ENCODE data around the gene DCANP1.
A peak's percentile ranks its signal among the peaks of the same experiment; 100 is the strongest.

DCANP1 gene

GRCh38 chr5:135440916-135441315 is 6.2 kb downstream of the DCANP1 start:
- DNase-seq = no peak

- no peak for DNase-seq
Observed at GRCh38 chr5:135439231-135440205, 7.6 kb downstream of the DCANP1 start.

DNA sequence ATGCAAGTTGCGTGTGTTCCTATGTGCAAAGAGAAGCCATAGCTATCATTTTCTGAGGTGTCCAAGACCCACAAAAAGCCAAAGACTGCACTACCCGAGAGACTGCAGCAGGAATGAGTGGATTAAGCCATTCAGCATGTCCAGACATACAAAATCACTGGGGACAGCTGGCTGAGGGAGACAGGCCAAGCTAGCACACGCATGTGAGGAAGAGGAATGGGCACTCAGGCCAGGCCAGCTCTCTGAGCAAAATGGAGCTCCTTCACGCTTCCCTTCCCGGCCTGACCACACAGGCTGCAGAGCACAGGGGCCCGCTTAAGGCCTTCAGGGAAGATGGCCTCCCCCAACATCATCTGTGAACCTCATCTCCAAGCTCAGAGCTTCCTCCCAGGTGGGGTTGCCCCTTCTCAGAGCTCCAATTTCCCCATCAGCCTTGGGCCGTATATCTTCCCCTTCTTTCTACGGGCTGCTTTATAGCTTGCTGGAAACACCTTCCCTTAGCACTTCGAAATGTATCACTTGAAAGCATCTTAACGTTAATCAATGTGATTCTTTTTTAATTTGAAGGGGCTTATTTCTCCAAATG is 8.4 kb downstream of the DCANP1 start:
- no peak for DNase-seq

DNA sequence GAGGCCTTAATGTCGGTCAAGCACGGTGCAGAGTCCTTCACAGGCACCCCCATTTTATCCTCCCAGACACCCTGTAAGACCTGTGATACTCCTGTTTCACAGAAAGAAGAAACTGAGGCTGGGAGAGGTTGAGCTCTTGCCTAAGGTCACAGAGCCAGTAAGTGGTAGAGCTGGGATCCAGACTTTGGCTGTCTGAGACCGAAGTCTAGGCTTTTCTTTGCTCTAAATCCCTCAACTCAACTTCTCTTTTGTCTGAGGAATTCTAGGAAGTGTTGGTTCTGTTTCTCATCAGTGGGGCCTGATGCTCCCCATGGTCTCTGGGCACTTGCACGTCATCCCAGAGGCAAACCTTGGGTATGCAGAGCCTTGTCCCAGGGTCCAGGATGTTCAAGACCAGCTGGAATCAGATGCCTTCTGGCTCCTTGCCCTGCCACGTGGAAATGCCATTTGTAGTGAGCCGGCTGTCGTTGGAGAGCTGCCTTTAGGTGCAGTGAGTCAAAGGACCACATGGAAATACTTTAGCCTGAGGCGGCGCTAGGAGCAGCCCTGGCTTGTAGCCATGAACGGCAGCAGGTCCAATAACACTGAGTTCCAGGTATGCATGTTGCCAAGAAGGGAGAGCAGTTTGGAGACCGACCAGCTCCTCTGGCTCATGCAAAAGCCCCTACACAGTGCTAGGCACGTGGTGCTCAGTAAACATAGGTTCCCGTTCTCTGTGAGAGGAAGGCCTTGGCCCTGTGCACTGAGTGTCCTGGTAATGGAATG is 9.2 kb downstream of the DCANP1 start:
- peak; percentile 62 for DNase-seq

GRCh38 chr5:135437422-135437795 is 9.7 kb downstream of the DCANP1 start:
- no peak for DNase-seq

- no peak for DNase-seq
Observed at GRCh38 chr5:135436951-135437418, 10.2 kb downstream of the DCANP1 start.

GRCh38 chr5:135435467-135436330 is 11.4 kb downstream of the DCANP1 start:
- no peak for DNase-seq

DNA sequence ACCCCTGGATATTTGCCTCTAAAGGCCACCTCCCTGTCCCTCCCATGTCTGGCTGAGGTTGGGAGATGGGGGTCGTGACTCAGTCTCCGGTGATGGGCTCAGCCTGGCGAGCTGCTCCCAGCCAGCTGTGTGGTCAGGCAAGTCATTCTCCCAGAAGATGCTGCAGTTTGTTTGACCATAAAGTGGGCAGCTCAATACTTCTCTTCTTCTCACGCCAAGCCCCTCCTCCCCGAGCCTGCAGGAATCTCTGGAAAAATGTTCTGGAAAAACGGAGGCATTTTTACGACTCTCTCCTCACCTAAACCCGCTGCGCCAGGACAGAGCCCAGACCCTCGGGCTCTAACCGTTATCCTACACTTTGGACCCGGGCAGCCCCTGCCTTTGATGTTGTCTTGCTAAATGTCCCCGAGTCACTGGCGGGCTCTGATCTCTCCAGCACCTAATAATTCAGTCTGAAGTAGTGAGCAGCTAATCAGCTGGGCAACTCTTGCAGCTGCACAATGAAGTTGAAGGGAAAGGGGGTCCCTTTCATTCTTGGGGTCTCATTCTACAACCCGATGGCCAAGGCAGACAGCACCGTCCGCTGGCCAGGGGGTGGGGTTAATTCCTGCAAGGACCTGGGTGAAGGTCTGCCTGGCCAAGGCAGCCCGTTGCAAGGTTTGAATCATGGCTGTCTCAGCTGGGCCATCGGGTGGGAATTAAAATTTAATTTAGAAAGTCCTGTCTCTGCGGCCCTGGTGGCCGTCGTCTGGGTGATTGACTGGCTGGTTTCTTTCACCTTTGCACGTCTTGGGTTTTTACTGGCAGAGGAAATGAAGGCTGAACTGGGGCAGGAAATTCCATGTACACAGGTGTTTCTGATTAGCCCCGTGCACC is 12.3 kb downstream of the DCANP1 start:
- DNase-seq = no peak

DNA sequence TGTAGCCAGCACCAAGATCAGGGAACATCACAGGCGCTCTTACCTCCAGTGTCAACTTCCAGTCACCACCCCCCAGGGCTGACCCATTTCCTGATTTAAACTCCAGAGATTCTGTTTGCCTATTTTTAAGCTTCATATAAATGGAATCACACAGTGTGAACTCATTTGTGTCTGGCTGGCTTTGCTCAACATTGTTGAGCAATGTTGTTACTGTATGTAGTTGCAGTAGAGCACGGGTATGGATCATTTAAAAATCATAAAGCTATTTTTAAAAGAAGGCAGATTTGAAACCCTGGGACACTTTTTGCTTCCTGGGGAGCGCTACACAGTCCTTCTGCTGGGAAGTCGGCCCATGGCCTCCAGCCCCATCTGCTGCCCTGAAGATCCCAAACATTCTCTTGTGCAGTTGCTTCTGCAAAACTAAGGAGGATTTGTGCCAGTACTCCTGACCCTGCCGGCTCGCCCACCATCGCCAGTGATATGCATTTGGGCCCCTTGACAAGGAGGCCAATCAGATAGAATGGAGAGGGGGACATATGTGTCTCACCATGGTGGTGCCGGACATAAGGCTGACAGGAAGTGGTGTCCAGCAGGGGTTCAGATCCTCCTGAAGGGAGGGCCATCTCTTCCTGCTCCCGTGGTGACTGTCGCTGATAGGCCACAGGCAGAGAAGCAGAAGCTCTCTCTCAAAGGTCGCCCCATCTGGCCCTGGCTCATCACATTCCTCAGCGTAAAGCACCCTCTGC is 13.3 kb downstream of the DCANP1 start:
- no peak for DNase-seq

- no peak for DNase-seq
Observed at GRCh38 chr5:135432113-135432512, 15.0 kb downstream of the DCANP1 start.

DNA sequence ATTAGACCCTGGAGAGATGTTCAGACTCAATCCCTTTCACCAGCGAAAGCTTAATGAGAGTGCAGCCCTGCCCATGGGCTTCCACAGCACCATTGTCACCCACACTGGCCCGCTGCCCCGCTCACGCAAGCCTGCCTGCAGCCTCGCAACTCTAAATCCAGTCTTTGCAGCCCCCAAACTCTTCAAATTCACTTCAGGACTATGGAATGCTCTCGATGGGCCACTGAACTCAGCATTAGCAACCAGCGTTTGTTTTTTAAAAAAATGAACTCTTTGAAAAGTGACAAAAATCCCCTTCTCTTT is 17.1 kb downstream of the DCANP1 start:
- no peak for DNase-seq

DNA sequence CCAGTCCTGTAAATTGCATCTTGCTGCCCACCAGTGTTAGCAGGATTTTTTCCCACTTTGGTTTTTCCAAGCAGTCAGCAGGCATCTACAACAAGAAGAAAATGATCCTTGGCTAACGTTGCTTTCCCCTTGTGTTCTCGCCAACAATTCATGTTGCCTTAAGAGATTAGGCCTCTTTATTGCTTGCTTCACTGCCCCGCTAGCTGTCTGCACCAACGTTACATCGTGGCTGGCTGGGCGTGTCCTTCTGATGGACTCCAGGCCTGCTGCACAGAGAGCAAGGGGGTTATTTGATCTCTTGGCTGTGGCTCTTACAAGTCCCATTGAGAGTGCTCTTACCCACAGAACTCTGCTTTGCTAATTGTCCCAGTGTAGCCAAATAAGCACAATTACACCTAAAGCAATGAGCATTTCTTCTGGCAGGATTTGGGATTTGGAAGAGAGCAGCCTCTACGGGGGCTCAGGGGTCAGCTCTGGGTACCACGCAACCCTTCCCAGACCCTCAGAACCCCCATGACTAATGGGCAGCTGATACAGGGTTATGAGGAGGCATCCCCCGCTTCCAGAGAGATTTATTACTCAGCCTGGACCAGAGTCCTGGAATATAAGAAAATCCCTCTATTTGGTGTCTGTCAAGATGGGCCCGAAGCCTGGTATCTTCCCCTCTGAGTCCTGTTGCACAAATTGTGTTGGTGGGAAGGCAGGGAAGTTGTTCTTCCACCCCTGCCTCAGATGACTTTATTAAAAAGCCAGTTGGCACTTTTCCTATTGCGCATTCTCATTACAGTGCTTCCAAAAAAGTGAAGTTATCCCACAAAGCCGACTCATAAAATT is 17.6 kb downstream of the DCANP1 start:
- DNase-seq = peak; percentile 15

GRCh38 chr5:135428586-135428985 is 18.6 kb downstream of the DCANP1 start:
- no peak for DNase-seq

DNA sequence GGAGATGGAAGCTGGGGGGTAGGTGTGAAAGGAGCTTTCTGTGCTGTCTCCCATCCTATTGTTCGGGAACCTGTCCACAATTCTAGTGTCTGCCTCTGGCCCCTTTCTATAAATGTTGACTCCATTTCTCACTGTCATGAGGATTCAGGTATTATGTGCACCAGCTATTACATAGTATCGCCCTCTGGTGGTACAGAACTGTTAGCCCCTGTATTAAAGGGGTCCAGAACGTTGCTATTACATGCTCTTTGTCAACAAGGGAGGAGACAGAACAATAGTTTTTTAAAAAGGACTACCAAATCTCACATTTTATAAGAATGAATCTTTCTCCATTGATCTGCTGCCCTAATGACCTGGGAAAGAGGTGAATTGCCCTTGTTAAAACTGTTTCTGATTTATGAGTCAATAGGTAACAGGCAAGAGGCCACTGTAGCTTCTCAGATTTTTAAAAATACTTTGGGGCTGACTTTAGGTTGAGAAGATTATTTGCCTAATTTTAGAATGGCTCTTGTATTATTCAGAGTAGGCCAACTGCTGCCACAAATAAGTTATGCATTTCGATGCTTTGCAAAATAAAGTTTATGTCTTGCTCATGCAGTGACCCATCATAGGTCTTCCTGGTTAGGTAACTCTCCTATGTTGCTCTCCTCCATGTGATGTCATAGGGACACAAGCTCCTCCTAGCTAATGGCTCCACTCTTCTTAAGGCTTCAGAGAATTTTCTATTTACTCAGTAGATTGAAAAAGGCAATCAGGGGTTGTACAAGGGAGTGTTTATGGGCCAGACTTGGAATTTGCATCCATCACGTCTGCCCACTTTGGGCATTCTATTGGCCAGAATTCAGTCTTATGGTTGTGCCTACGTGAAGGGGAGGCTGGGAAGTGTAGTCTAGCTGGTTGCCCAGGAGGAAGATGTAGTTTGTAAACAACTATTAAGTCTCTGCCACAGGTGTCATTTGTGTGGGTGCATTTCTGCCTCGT is 20.8 kb downstream of the DCANP1 start:
- DNase-seq = no peak

- DNase-seq = no peak
Observed at GRCh38 chr5:135425641-135426040, 21.5 kb downstream of the DCANP1 start.

GRCh38 chr5:135423846-135424168 is 23.3 kb downstream of the DCANP1 start:
- no peak for DNase-seq

DNA sequence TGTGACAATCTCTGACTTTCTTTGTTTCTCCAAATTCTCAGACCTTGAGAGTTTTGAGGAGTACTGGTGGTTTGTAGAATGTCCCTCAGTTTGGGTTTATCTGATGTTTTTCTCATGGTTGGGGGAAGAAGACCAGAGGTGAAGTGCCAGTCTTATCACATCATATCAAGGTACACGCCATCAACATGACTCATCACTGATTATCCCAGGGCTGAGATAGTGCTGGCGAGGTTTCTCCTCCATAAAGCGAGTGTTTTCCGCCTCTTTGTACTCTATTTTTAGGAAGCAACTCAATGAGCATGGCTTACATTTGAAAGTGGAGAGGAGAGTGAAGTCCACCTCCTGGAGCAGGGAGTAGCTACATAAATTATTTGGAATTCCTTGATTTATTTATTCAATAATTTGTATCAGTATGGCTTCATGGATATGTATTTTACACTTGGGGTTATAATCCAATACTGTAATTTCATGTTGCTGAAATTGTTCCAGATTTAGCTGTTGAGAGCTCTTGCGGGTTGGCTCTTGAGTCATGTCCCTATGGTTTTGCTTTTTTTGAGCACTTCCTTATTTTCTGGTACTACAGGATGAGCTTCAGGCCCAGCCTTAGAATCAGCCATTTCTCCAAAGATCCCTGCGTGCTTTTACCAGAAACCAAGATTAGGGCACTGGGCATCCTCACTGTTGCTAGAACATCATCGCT is 23.9 kb downstream of the DCANP1 start:
- DNase-seq = no peak

GRCh38 chr5:135422419-135422818 is 24.7 kb downstream of the DCANP1 start:
- no peak for DNase-seq
